ENCODE results near the gene HMGXB4. TPM values are rescaled to one million over a fixed set of nuclear protein-coding genes. Genes with fewer than 3 reads are reported as not detected.

Gene HMGXB4
- total RNA-seq, 1 donor: 22.5 TPM

DNA sequence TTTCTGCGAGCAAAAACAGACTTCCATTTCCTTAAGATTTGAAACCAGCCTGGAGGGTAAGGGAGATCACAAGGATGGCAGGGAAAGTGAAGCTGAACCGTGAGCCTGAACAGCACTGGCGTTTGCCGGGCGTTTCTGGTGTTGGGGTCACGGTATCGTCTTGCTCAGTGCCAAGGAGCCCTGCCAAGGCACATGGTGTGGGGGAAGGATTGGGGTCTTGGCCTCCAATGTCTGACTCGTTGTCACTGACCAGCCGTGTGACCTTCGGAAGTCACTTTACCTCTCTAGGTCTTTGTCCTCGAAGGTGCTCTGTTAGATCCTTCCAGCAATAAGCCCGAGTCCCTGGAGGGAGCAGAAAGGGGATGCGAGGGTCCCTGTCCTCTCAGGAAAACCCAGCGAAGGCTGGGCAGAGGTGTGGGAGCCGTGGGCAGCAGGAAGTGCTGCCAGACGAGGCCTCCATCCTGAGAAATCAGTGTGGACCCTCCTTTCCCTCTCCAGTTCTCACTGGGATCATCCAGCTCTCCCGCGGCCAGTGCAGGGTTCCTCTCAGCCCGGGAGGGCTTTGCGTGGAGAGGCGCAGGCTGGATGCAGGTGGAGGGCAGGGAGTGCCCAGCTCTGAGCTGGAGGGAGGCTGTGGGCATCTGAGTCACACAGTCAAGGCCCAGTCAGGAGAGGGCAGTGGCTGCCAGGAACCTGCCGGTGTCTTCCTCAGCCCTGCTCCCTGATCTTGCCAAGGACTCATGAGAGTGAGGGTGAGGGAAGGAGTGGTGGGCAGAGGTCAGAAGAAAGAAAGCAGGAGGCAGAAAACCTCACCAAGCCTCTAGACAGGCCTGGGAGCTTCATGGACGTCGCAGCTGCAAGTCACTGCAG lies 61.3 kb downstream of the HMGXB4 start:
- no peak for DNase-seq (ENCODE audit: low read depth)
- H3K4me3 ChIP-seq (ENCODE audit: low read depth, low read length): no peak overlapping the region
- TF ChIP-seq, protein P1, sequence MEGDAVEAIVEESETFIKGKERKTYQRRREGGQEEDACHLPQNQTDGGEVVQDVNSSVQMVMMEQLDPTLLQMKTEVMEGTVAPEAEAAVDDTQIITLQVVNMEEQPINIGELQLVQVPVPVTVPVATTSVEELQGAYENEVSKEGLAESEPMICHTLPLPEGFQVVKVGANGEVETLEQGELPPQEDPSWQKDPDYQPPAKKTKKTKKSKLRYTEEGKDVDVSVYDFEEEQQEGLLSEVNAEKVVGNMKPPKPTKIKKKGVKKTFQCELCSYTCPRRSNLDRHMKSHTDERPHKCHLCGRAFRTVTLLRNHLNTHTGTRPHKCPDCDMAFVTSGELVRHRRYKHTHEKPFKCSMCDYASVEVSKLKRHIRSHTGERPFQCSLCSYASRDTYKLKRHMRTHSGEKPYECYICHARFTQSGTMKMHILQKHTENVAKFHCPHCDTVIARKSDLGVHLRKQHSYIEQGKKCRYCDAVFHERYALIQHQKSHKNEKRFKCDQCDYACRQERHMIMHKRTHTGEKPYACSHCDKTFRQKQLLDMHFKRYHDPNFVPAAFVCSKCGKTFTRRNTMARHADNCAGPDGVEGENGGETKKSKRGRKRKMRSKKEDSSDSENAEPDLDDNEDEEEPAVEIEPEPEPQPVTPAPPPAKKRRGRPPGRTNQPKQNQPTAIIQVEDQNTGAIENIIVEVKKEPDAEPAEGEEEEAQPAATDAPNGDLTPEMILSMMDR (IDR thresholded peaks at IDR 0.05; ENCODE audit: insufficient read depth, low read depth, low read length): no peak

DNA sequence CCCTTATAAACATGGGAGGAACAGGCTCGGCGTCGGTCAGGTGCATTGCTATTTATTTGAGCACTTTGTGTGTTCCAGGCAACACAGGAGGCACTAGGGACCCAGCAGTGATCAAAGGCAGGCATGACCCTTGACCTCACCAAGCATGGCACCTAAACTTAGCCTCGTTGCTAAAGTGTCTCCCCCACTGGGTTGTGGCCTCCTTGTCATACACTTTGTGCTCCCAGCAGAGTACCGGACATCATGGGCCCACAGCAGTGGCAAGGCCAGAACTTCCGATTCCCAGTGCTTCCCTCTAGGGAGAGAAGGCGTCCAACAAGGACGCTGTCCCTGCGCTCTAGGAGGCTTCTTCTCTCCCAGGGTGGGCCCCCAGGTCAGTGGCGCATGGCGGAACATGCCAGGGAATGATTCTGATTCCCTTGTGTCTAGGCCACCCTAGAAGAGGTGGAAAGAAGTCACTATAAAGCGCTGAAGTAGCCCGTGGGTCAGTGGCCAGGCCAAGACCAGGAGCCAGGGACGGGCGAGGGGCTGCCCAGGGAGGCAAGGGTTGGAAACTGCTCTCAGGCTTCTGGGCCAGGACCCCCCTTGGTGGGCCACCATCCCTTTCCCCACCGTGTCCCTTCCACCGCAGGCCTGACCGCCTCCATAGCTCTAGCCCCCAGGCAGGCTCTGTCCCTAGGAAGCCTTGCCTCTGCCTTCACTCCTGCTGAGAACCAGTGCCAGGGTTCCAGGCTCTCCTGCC lies 62.1 kb downstream of the HMGXB4 start:
- TF ChIP-seq, protein P1 (IDR thresholded peaks at IDR 0.05; ENCODE audit: insufficient read depth, low read depth, low read length): no peak
- DNase-seq (ENCODE audit: low read depth): no peak

DNA sequence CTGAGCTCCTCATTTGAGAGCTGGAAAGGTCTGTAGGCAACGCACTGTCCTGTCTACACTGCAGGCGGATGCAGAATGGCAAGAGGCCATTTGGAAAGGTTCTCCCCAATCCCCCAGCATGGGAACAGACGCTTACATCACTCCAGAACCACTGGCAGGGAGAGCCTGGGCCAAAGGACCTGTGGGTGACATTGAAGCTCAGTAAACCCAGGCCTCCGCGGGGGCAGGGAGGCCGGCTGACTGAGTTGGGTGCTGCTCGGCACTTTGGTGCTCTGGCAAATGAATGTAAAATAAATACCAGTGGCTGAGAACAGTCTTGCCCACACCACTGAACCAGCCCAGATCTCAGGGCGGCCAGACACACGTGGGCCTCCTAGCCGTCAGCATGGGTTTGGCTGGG lies 64.8 kb downstream of the HMGXB4 start:
- H3K4me3 ChIP-seq (ENCODE audit: low read depth, low read length): no peak overlapping the region
- no peak for DNase-seq (ENCODE audit: low read depth)
- TF ChIP-seq, protein P1 (IDR thresholded peaks at IDR 0.05; ENCODE audit: insufficient read depth, low read depth, low read length): no peak

More for the DNA sequence above, 62.1 kb downstream of the HMGXB4 start:
- no peak overlapping the region for H3K4me3 ChIP-seq (ENCODE audit: low read depth, low read length)

DNA sequence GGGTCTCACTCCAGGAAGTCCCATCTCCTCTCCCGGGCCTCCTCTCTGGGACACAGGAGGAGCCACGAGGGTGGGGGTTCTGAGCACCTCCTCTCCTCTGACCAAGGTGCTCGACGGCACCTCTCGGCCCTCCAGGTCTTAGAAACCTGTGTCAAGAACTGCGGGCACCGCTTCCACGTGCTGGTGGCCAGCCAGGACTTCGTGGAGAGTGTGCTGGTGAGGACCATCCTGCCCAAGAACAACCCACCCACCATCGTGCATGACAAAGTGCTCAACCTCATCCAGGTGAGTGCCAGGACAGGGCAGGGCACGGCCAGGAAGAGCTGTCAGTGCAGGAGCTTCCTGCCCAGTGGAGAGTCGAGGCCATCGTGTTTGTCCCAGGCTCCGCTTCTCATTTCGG lies 65.6 kb downstream of the HMGXB4 start:
- no peak for DNase-seq (ENCODE audit: low read depth)
- no peak overlapping the region for H3K4me3 ChIP-seq (ENCODE audit: low read depth, low read length)
- TF ChIP-seq, protein P1 (IDR thresholded peaks at IDR 0.05; ENCODE audit: insufficient read depth, low read depth, low read length): no peak

DNA sequence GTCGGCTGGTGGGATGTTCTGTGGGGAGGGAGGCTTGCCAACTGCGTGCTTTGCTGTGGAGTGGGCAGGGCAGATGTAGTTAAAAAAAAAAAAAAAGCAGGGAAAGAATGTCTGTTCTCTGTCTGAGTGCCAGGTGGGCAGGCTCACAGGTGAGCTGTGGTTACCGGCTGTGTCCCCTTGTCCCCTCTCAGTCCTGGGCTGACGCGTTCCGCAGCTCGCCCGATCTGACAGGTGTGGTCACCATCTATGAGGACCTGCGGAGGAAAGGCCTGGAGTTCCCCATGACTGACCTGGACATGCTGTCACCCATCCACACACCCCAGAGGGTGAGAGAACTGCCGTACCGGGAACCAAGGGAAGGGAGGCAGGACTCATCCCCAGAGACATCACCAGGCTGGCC lies 66.0 kb downstream of the HMGXB4 start:
- TF ChIP-seq, protein P1 (IDR thresholded peaks at IDR 0.05; ENCODE audit: insufficient read depth, low read depth, low read length): no peak
- no peak overlapping the region for H3K4me3 ChIP-seq (ENCODE audit: low read depth, low read length)
- DNase-seq (ENCODE audit: low read depth): no peak

DNA sequence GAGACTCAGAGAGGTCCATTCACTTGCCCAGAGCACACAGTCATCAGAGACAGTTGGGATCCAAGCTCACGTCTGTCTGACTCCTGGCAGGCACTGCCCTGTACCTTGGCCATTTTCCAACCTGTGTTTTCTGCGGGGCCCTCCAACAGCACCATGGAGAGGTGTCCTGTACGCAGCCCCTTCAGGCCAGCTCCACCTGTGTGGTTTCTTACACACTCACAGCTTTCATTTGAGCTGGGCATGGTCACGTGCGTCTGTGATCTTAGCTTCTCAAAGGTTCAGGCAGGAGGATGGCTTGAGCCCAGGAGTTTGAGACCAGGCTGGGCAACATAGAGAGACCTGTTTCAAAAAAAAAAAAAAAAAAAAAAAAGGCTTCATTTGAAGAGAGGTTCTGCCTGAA lies 66.8 kb downstream of the HMGXB4 start:
- DNase-seq (ENCODE audit: low read depth): no peak
- TF ChIP-seq, protein P1 (IDR thresholded peaks at IDR 0.05; ENCODE audit: insufficient read depth, low read depth, low read length): no peak

More for the DNA sequence above, 66.8 kb downstream of the HMGXB4 start:
- H3K4me3 ChIP-seq (ENCODE audit: low read depth, low read length): no peak overlapping the region
